ENCODE measurements around the gene LDLR.
"Not testable (repeated sequence)": the region's sequence is repeated elsewhere in the genome, so short reads cannot be mapped to it uniquely, and the experiment has no call there.

The LDLR gene

DNA sequence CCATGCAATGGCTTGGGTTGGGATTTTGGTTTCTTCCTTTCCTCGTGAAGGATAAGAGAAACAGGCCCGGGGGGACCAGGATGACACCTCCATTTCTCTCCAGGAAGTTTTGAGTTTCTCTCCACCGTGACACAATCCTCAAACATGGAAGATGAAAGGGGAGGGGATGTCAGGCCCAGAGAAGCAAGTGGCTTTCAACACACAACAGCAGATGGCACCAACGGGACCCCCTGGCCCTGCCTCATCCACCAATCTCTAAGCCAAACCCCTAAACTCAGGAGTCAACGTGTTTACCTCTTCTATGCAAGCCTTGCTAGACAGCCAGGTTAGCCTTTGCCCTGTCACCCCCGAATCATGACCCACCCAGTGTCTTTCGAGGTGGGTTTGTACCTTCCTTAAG is 42.2 kb downstream of the LDLR start:
- TF ChIP-seq, protein P1, sequence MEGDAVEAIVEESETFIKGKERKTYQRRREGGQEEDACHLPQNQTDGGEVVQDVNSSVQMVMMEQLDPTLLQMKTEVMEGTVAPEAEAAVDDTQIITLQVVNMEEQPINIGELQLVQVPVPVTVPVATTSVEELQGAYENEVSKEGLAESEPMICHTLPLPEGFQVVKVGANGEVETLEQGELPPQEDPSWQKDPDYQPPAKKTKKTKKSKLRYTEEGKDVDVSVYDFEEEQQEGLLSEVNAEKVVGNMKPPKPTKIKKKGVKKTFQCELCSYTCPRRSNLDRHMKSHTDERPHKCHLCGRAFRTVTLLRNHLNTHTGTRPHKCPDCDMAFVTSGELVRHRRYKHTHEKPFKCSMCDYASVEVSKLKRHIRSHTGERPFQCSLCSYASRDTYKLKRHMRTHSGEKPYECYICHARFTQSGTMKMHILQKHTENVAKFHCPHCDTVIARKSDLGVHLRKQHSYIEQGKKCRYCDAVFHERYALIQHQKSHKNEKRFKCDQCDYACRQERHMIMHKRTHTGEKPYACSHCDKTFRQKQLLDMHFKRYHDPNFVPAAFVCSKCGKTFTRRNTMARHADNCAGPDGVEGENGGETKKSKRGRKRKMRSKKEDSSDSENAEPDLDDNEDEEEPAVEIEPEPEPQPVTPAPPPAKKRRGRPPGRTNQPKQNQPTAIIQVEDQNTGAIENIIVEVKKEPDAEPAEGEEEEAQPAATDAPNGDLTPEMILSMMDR (IDR thresholded peaks at IDR 0.05; ENCODE audit: low read depth, low read length): no peak
- no peak overlapping the region for H3K4me3 ChIP-seq (ENCODE audit: low read depth, low read length)

DNA sequence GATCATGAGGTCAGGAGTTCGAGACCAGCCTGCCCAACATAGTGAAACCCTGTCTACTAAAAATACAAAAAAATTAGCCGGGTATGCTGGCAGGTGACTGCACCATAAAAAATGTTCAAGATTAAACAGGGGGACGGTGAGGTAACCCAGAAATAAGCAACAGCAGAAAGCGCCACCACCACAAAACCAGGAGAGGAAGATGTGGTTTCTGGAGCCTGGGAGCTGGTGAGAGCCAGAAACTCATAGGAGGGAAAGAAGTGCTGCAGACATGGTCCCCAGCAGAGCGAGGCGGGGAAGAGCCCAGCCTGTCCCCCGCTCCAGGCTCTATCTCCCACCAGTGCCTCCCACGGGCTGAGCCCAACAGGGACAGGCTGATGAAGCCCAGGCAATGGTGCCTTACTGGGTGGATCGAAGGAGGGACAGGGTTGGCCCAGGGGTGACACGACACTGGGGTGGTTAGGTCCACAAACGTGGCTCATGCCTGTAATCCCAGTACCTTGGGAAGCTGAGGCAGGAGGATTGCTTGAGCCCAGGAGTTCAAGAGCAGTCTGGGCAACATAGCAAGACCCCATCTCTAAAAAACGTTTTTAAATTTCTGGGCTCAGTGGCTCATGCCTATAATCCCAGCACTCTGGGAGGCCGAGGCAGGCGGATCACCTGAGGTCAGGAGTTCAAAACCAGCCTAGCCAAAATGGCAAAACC is 47.3 kb downstream of the LDLR start:
- TF ChIP-seq, protein P1 (IDR thresholded peaks at IDR 0.05; ENCODE audit: low read depth, low read length): no peak
- H3K4me3 ChIP-seq (ENCODE audit: low read depth, low read length): no peak overlapping the region

DNA sequence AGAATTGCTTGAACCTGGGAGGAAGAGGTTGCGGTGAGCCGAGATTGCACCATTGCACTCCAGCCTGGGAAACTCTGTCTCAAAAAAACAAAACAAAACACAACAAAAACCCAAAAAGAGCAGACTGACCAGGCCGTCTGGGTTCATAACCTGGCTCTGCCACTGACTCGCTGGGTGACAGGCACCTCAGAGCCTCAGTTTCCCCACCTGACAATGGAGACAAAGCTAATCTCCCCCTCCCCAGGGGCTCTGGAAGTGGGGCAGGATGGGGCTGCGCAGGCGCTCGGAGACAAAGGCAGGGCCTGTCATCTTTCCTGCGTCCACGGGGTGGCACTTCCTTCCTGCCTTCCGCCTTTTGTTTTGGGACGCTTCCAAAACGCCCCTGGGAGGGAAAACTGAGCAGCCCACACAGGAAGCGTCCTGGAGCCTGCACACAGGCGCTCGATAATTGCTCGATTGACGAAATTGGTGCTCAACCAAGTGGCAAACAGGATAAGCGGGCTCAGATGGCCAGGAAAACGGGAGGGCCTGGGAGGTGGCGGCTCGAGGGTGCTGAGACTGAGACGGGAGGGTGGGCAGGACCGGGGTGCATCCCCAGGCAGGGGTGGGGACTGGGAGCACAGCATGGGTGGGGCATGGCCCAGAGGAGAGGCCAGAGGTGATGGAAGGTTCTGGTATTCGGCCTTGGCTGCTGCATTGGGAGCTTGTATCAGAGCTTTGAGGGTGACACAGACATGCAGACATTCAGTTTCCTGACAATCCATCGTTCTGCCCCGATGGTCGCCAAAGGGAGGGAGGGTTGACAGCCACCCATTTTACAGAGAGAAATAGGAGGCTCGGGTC is 48.5 kb downstream of the LDLR start:
- H3K4me3 ChIP-seq (ENCODE audit: low read depth, low read length): peak overlapping the region; percentile 29; the same call in 1 of the 2 replicates
- TF ChIP-seq, protein P1 (IDR thresholded peaks at IDR 0.05; ENCODE audit: low read depth, low read length): peak; percentile 86

DNA sequence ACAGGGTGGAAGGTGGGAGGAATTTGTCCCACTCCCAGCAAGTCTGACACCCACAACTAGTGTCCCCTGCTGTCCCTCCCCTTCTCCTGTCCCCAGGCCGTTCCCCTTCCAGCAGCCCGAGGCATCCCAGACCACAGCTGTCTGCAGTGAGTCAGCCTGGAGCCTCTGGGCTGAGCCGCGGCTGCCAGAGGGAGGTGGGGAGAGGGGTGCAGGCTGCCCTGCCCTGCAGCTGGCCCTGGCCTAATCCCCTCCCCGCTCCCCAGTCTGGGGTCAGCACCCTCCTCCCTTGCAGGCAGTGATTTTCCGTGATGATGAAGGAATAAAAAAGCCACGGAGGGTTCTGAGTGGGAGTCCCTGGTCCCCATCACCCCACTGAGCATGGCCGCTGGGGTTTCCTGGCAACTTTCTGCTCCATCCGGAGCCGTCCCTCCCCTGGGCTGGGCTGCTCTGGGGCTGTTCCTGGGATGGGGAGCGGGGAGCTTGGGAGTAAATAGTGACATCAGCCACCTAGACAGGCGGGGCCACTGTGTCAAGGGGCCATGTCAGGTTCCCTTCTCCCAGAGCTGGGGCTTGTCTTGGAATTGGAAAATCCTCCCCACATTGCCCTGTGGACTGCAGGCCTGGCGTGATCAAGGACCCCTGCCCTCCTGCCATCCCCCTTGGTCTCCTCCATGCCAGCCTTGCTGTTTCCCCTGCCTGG is 49.5 kb downstream of the LDLR start:
- peak overlapping the region; percentile 18; the same call in 1 of the 2 replicates for H3K4me3 ChIP-seq (ENCODE audit: low read depth, low read length)
- TF ChIP-seq, protein P1 (IDR thresholded peaks at IDR 0.05; ENCODE audit: low read depth, low read length): no peak

DNA sequence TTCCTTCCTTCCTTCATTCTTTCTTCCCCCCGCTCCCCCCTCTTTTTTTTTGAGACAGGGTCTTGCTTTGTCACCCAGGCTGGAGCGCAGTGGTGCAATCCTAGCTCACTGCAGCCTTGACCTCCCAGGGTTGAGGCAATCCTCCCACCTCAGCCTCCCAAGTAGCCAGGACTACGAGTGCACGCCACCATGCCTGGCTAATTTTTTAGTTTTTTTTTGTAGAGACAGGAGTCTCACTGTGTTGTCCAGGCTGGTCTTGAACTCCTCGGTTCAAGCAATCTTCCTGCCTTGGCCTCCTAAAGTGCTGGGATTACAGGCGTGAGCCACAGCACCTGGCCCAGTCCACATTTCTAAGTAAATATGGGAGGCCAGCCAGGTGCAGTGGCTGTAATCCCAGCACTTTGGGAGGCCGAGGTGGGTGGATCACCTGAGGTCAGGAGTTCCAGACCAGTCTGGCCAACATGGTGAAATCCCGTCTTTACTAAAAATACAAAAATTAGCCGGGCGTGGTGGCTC is 50.8 kb downstream of the LDLR start:
- not testable (repeated sequence) for H3K4me3 ChIP-seq (ENCODE audit: low read depth, low read length)

DNA sequence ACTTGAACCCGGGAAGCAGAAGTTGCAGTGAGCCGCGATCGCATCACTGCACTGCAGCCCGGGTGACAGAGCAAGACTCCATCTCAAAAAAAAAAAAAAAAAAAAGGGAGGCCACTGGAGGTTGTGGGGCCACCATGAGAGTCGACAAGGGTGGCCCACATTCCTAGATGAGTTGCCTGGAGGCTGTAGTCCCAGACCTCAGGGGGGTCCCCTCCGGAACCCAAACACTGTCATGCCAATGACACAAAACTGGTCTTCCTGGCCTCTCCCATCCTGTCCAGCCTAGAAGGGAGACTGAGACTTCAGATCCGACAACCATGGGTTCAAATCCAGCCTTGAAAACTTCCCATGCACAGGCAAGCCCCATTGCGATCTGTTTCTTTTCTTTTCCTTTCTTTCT is 51.6 kb downstream of the LDLR start:
- H3K4me3 ChIP-seq (ENCODE audit: low read depth, low read length): no peak overlapping the region
- TF ChIP-seq, protein P1 (IDR thresholded peaks at IDR 0.05; ENCODE audit: low read depth, low read length): no peak

DNA sequence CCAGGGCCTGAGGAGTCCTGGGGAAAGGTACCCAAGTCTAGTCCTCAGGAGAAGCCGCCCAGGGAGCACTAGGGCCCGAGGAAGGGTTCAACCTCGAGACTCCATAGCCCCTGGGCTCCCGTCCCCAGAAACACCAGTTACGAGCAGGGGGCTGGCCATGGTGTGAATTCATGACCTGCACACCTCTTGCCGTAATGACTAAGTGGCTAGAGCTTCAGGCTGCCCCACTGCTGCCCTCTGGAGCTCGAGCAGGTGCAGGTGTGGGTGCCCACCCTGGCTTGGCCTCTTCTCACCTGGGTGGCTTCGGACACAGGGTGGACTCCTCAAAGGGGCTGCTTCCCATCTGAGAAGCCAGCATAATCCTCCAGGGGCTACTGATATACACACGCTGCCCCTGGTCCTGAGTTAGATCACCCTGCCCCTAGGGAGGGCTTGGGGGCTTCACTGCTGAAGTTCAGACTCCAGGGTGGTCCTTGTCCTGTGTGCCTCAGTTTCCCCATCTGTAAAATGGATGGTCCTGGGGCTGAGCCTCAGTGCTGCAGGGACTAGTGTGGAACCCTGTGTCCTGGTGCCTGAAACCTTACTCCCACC is 52.8 kb downstream of the LDLR start:
- no peak overlapping the region for H3K4me3 ChIP-seq (ENCODE audit: low read depth, low read length)
- TF ChIP-seq, protein P1 (IDR thresholded peaks at IDR 0.05; ENCODE audit: low read depth, low read length): no peak
